OCI-LY7 (cell line): Measurements from ENCODE around the gene LHFPL6. TPM values are rescaled to one million over a fixed set of nuclear protein-coding genes. Genes with fewer than 3 reads are reported as not detected.
A peak's percentile ranks its signal among the peaks of the same experiment; 100 is the strongest.

ENCODE experiments used
- BruUV-seq: library from RNA; stranded (reverse); fragments of 400-500 nt; replicated peaks from 2 replicates; lab custom pipeline; 2021; lab: Mats Ljungman, UMichigan
- CTCF ChIA-PET: fragments of 300-600 bp; sonication (Branson Sonifier 250); formaldehyde crosslinking; loops from one replicate; lab custom pipeline; 2022; ENCODE audit warnings: antibody characterized with exemption; ENCODE audit not compliant: unreplicated experiment; lab: Charles Lee
- POLR2A ChIA-PET: fragments of 300-600 bp; sonication (Branson Sonifier 250); formaldehyde crosslinking; loops from one replicate; lab custom pipeline; 2022; ENCODE audit warnings: antibody characterized with exemption; lab: Charles Lee
- DNase-seq: peaks from one replicate; pipeline ENCODE4 v3.0.0-alpha.2; 2015; ENCODE audit warnings: low spot score
- H2AFZ ChIP-seq: fragments of 200-600 bp; sonication (generic), shearing (Covaris generic); 2 replicates; pipeline ENCODE4 v1.6.1; 2014; ENCODE audit warnings: mild to moderate bottlenecking, antibody characterized with exemption, low read length, moderate library complexity
- H3K27ac ChIP-seq: fragments of 200-600 bp; sonication (generic); 2 replicates; pipeline ENCODE4 v1.5.1; 2014; ENCODE audit warnings: mixed run types, low read depth, mild to moderate bottlenecking, moderate library complexity, low read length, inconsistent platforms; ENCODE audit not compliant: poor library complexity, severe bottlenecking
- H3K36me3 ChIP-seq: fragments of 200-600 bp; sonication (generic); 2 replicates; pipeline ENCODE4 v1.6.1; 2014; ENCODE audit warnings: mild to moderate bottlenecking, antibody characterized with exemption, low read length, moderate library complexity, mixed read lengths; ENCODE audit not compliant: insufficient read depth
- H3K4me1 ChIP-seq: fragments of 200-600 bp; sonication (generic); 2 replicates; pipeline ENCODE4 v1.5.1; 2014; ENCODE audit warnings: mild to moderate bottlenecking, low read length; ENCODE audit not compliant: insufficient read depth, poor library complexity, severe bottlenecking
- H3K4me2 ChIP-seq: fragments of 200-600 bp; sonication (generic); 2 replicates; pipeline ENCODE4 v1.6.1; 2014; ENCODE audit warnings: mild to moderate bottlenecking, low read length
- H3K4me3 ChIP-seq: fragments of 200-600 bp; sonication (generic); 2 replicates; pipeline ENCODE4 v1.5.1; 2014; ENCODE audit warnings: mild to moderate bottlenecking, low read depth, low read length; ENCODE audit not compliant: poor library complexity, severe bottlenecking
- H3K79me2 ChIP-seq: fragments of 200-600 bp; sonication (generic); 2 replicates; pipeline ENCODE4 v1.6.1; 2016; ENCODE audit warnings: low read depth, mild to moderate bottlenecking, low read length, moderate library complexity, mixed read lengths; ENCODE audit not compliant: insufficient read depth
- H3K9me2 ChIP-seq: fragments of 200-600 bp; sonication (generic); 2 replicates; pipeline ENCODE4 v1.6.1; 2016; ENCODE audit warnings: mild to moderate bottlenecking, low read length, mixed read lengths; ENCODE audit not compliant: insufficient read depth
- H3K9me3 ChIP-seq: fragments of 200-600 bp; sonication (generic); 2 replicates; pipeline ENCODE4 v1.6.1; 2014; ENCODE audit warnings: mild to moderate bottlenecking, mixed run types, low read length, mixed read lengths
- H4K20me1 ChIP-seq: fragments of 200-600 bp; sonication (generic); 2 replicates; pipeline ENCODE4 v1.6.1; 2014; ENCODE audit warnings: mild to moderate bottlenecking, antibody characterized with exemption, low read length, moderate library complexity, mixed read lengths; ENCODE audit not compliant: insufficient read depth
- CTCF ChIP-seq: fragments of 200-600 bp; sonication (generic); conservative IDR thresholded peaks from 2 replicates; pipeline ENCODE4 v1.5.1; 2014; ENCODE audit warnings: mild to moderate bottlenecking, antibody characterized with exemption, low read length, moderate library complexity, mixed read lengths
- EZH2phosphoT487 ChIP-seq: fragments of 200-600 bp; sonication (generic); IDR thresholded peaks from 2 replicates; pipeline ENCODE4 v1.6.1; 2018; ENCODE audit warnings: low read depth, borderline replicate concordance, mild to moderate bottlenecking, mixed run types, antibody characterized with exemption, low read length, moderate library complexity, mixed read lengths
- intact Hi-C: fragments of 100-400 bp; cut with micrococcal nuclease; formaldehyde crosslinking; loops from one replicate; pipeline ENCODE4 v1.10.0; 2022; ENCODE audit not compliant: unreplicated experiment
- total RNA-seq, 2 experiments: library from RNA; depleted of rRNA in 1 of 2; stranded (reverse); fragments of >200 nt in 1 of 2; shearing (Covaris generic) in 1 of 2; gene quantifications; 2 replicates each; pipeline ENCODE4 v1.2.3, GENCODE V29; 2014 to 2022

LHFPL6 gene
- total RNA-seq, 2 experiments from 2014 or later: 15.1 to 27.7 TPM

- Histone ChIP-seq H4K20me1 (no peaks in the 10 kb centered on the region), H3K79me2 (no peaks in the 10 kb centered on the region), H2AFZ (no peak overlapping the region), H3K4me3 (no peak overlapping the region), H3K9me3 (no peaks in the 10 kb centered on the region), H3K4me1 (peaks cover 14% of the 10 kb centered on the region), H3K9me2 (no peaks in the 10 kb centered on the region), H3K36me3 (no peaks in the 10 kb centered on the region), H3K27ac (no peak overlapping the region), H3K4me2 (no peak overlapping the region)
- ChIA-PET POLR2A (interaction anchor here (0.9 to 1.3 kb wide), 2 partner anchors 13 to 69 kb away, joined by 3 read pairs; no protein-coding TSS in a partner anchor), CTCF (interaction anchor here (1.1 kb wide), 1 partner anchor 197 kb away, joined by 4 read pairs; no protein-coding TSS in a partner anchor)
- DNase-seq: peak; percentile 64
- no peak for TF ChIP-seq EZH2phosphoT487
- TF ChIP-seq CTCF: peak; percentile 85
- intact Hi-C loops: loop anchor here (1.0 kb wide), 2 partner anchors 187 to 197 kb away; no protein-coding TSS in a partner anchor
- BruUV-seq: no TSS peak
Observed at GRCh38 chr13:39415008-39415802, 187.8 kb downstream of the LHFPL6 start.

GRCh38 chr13:39414339-39414738 lies 188.7 kb downstream of the LHFPL6 start:
- no peak overlapping the region for H3K4me2 ChIP-seq
- no peaks in the 10 kb centered on the region for H3K9me2 ChIP-seq
- H3K27ac ChIP-seq: no peak overlapping the region
- no peak overlapping the region for H2AFZ ChIP-seq
- ChIA-PET POLR2A (interaction anchor here (0.7 to 1.3 kb wide), 3 partner anchors 12 to 215 kb away, joined by 3 read pairs; no protein-coding TSS in a partner anchor), CTCF (no interaction called here)
- H3K4me1 ChIP-seq: peaks cover 14% of the 10 kb centered on the region
- no peaks in the 10 kb centered on the region for H3K9me3 ChIP-seq
- DNase-seq: no peak
- H3K36me3 ChIP-seq: no peaks in the 10 kb centered on the region
- no peaks in the 10 kb centered on the region for H4K20me1 ChIP-seq
- no peaks in the 10 kb centered on the region for H3K79me2 ChIP-seq
- intact Hi-C loops: no loop called here
- BruUV-seq: no TSS peak
- no peak overlapping the region for H3K4me3 ChIP-seq
- TF ChIP-seq EZH2phosphoT487: no peak
- TF ChIP-seq CTCF: no peak

- Histone ChIP-seq H3K9me3 (no peaks in the 10 kb centered on the region), H3K79me2 (no peaks in the 10 kb centered on the region), H3K4me1 (peaks cover 14% of the 10 kb centered on the region), H3K36me3 (no peaks in the 10 kb centered on the region), H3K9me2 (no peaks in the 10 kb centered on the region), H3K4me2 (no peak overlapping the region), H4K20me1 (no peaks in the 10 kb centered on the region), H3K27ac (no peak overlapping the region), H2AFZ (no peak overlapping the region), H3K4me3 (no peak overlapping the region)
- no peak for TF ChIP-seq EZH2phosphoT487
- TF ChIP-seq CTCF: no peak
- ChIA-PET POLR2A (interaction anchor here (1.2 kb wide), 1 partner anchor 14 kb away, joined by 3 read pairs; no protein-coding TSS in a partner anchor), CTCF (no interaction called here)
- no peak for DNase-seq
- intact Hi-C loops: no loop called here
- no TSS peak for BruUV-seq
Observed at GRCh38 chr13:39411511-39411910, 191.5 kb downstream of the LHFPL6 start.
